ENCODE measurements around the gene ARNT2. TPM values are rescaled to one million over a fixed set of nuclear protein-coding genes. Genes with fewer than 3 reads are reported as not detected.

The ARNT2 gene
- 9.1 and 11.1 TPM in 2 replicates for total RNA-seq

- H3K4me3 ChIP-seq (ENCODE audit: low read depth, low read length) = peak within 1 kb of the TSS; percentile 52
- TF ChIP-seq CTCF (conservative IDR thresholded peaks at IDR 0.05; ENCODE audit: low read depth, low read length) = no peak
- no peak for DNase-seq (ENCODE audit: low read depth)
Observed at GRCh38 chr15:80404057-80404760, at the start of gene ARNT2. ARNT2 (plus strand) TSS chr15:80404382; CDS start chr15:80404516, 134 bp downstream.

GRCh38 chr15:80367094-80367493 is 37.1 kb upstream of the ARNT2 start:
- no peak overlapping the region for H3K4me3 ChIP-seq (ENCODE audit: low read depth, low read length)
- TF ChIP-seq CTCF (conservative IDR thresholded peaks at IDR 0.05; ENCODE audit: low read depth, low read length) = peak; percentile 24
- DNase-seq (ENCODE audit: low read depth) = no peak

GRCh38 chr15:80367661-80368060 is 36.5 kb upstream of the ARNT2 start:
- no peak overlapping the region for H3K4me3 ChIP-seq (ENCODE audit: low read depth, low read length)
- no peak for TF ChIP-seq CTCF (conservative IDR thresholded peaks at IDR 0.05; ENCODE audit: low read depth, low read length)
- no peak for DNase-seq (ENCODE audit: low read depth)

- TF ChIP-seq CTCF (conservative IDR thresholded peaks at IDR 0.05; ENCODE audit: low read depth, low read length) = no peak
- DNase-seq (ENCODE audit: low read depth) = no peak
- H3K4me3 ChIP-seq (ENCODE audit: low read depth, low read length) = no peak overlapping the region
Observed at GRCh38 chr15:80371924-80372323, 32.3 kb upstream of the ARNT2 start.

GRCh38 chr15:80374441-80374840 is 29.7 kb upstream of the ARNT2 start:
- H3K4me3 ChIP-seq (ENCODE audit: low read depth, low read length) = no peak overlapping the region
- DNase-seq (ENCODE audit: low read depth) = no peak

GRCh38 chr15:80375968-80376891 is 28.0 kb upstream of the ARNT2 start:
- no peak for DNase-seq (ENCODE audit: low read depth)
- TF ChIP-seq CTCF (conservative IDR thresholded peaks at IDR 0.05; ENCODE audit: low read depth, low read length) = no peak
- no peak overlapping the region for H3K4me3 ChIP-seq (ENCODE audit: low read depth, low read length)

More at GRCh38 chr15:80374441-80374840, 29.7 kb upstream of the ARNT2 start:
- no peak for TF ChIP-seq CTCF (conservative IDR thresholded peaks at IDR 0.05; ENCODE audit: low read depth, low read length)

Measured in epithelial cell of proximal tubule (primary cell).